ENCODE measurements around the gene MAMLD1. TPM values are rescaled to one million over a fixed set of nuclear protein-coding genes. Genes with fewer than 3 reads are reported as not detected.

The MAMLD1 gene
- total and polyA plus RNA-seq, 2 of the 8 experiments (the other 6 are each of a cell fraction or from before 2014, with no cell fraction given) = 0.09 to 0.26 TPM

DNA sequence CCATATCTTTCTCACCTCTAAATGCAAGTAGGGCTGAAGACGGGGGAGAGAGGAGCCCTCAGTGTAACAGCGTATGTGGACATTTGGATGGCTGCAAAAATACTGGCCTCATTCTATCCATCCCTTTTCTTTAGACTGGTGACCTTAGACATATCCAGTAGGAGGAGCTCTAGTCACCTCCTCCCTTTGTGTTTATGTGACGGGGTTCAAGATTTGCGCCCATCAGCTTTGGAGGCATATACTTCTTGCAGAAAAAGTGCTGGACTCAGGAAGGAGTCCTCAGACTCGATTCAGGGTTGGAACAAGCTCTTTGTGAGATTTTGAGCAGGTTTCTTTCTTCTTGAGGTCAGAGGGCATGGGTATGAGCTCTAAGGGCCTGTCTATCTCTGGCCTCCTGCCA lies 86.2 kb downstream of the MAMLD1 start (continued):
- TF ChIP-seq CHD7 (IDR thresholded peaks at IDR 0.05; ENCODE audit: insufficient replicate concordance, low read length) (no peak), HDAC6 (IDR thresholded peaks at IDR 0.05; ENCODE audit: low read depth, low read length) (no peak)
